GOT3 (cell line): ENCODE measurements around the gene SHF.
"Not testable (repeated sequence)": the region's sequence is repeated elsewhere in the genome, so short reads cannot be mapped to it uniquely, and the experiment has no call there.

Source experiments
- DNase-seq: peaks from one replicate; lab custom pipeline; 2025; ENCODE audit warnings: mixed read lengths; lab: John Stamatoyannopoulos, UW

The SHF gene

GRCh38 chr15:45147606-45148005 lies 40.2 kb downstream of the SHF start:
- DNase-seq = no peak

- DNase-seq = no peak
Measured at GRCh38 chr15:45146405-45146804, 41.4 kb downstream of the SHF start.

GRCh38 chr15:45144775-45145174 lies 43.0 kb downstream of the SHF start:
- DNase-seq = no peak

- no peak for DNase-seq
Measured at GRCh38 chr15:45143946-45144345, 43.8 kb downstream of the SHF start.

- no peak for DNase-seq
Measured at GRCh38 chr15:45143056-45143455, 44.7 kb downstream of the SHF start.

- DNase-seq = no peak
Measured at GRCh38 chr15:45141386-45141785, 46.4 kb downstream of the SHF start.

- DNase-seq = no peak
Measured at GRCh38 chr15:45140557-45141250, 47.1 kb downstream of the SHF start.

GRCh38 chr15:45139770-45140169 lies 48.0 kb downstream of the SHF start:
- DNase-seq = no peak

- DNase-seq = no peak
Measured at GRCh38 chr15:45138814-45139765, 48.7 kb downstream of the SHF start.

GRCh38 chr15:45137703-45138102 lies 50.1 kb downstream of the SHF start:
- no peak for DNase-seq

- no peak for DNase-seq
Measured at GRCh38 chr15:45136378-45136764, 51.4 kb downstream of the SHF start.

- DNase-seq = not testable (repeated sequence)
Measured at GRCh38 chr15:45135705-45136377, 51.9 kb downstream of the SHF start.

- DNase-seq = no peak
Measured at GRCh38 chr15:45134682-45135604, 52.8 kb downstream of the SHF start.

GRCh38 chr15:45134046-45134445 lies 53.7 kb downstream of the SHF start:
- no peak for DNase-seq

- no peak for DNase-seq
Measured at GRCh38 chr15:45133561-45133920, 54.2 kb downstream of the SHF start.

- DNase-seq = no peak
Measured at GRCh38 chr15:45132844-45133560, 54.8 kb downstream of the SHF start.

- DNase-seq = no peak
Measured at GRCh38 chr15:45131510-45131909, 56.3 kb downstream of the SHF start.

- no peak for DNase-seq
Measured at GRCh38 chr15:45130291-45131000, 57.3 kb downstream of the SHF start.

- DNase-seq = no peak
Measured at GRCh38 chr15:45129651-45130129, 58.1 kb downstream of the SHF start, which contains the start of the genes DUOX1 and DUOXA1. Gene DUOX1, plus strand, starts transcription at chr15:45129994. Its CDS starts 1,973 bp downstream, at chr15:45131967. Gene DUOXA1, minus strand, starts transcription at chr15:45129879. Its CDS starts 6,865 bp downstream, at chr15:45123014.
